Stimulated activated memory B cell treated with anti-CD40 and anti-IgM and Interleukin-4, amounts not matched to agents 10 μg/mL and 1 μg/mL and 100 μg/mL, for 72 hours (primary cell): ENCODE data around the gene GRIK2.

Experiments used
- ATAC-seq: fragments of 150-1000 bp; cut with Tn5 transposase; 2 replicates; pipeline ENCODE4 v1.10.0; 2021
- H3K27ac Mint-ChIP-seq: one replicate; pipeline ENCODE4 v1.8.0; 2022; ENCODE audit warnings: mild to moderate bottlenecking, mixed read lengths
- H3K27me3 Mint-ChIP-seq: one replicate; pipeline ENCODE4 v1.8.0; 2022; ENCODE audit warnings: mixed read lengths
- H3K36me3 Mint-ChIP-seq: one replicate; pipeline ENCODE4 v1.8.0; 2022; ENCODE audit warnings: mixed read lengths
- H3K4me1 Mint-ChIP-seq: one replicate; pipeline ENCODE4 v1.8.0; 2022; ENCODE audit warnings: mixed read lengths
- H3K4me3 Mint-ChIP-seq: one replicate; pipeline ENCODE4 v1.8.0; 2022; ENCODE audit warnings: mild to moderate bottlenecking, moderate library complexity, mixed read lengths
- H3K9me3 Mint-ChIP-seq: one replicate; pipeline ENCODE4 v1.8.0; 2022; ENCODE audit warnings: mixed read lengths

Gene GRIK2

GRCh38 chr6:101755931-101756330 is 362.4 kb downstream of the GRIK2 start:
- H3K27me3 Mint-ChIP-seq = no peaks in the 10 kb centered on the region
- H3K36me3 Mint-ChIP-seq = no peaks in the 10 kb centered on the region
- no peaks in the 10 kb centered on the region for H3K4me1 Mint-ChIP-seq
- no peak overlapping the region for H3K4me3 Mint-ChIP-seq
- no peak overlapping the region for H3K27ac Mint-ChIP-seq
- H3K9me3 Mint-ChIP-seq = peaks cover 4% of the 10 kb centered on the region
- ATAC-seq = no peak

GRCh38 chr6:101758368-101758767 is 364.9 kb downstream of the GRIK2 start:
- Mint-ChIP-seq H3K4me3 (no peak overlapping the region), H3K9me3 (peaks cover 7% of the 10 kb centered on the region), H3K27me3 (no peaks in the 10 kb centered on the region), H3K4me1 (no peaks in the 10 kb centered on the region), H3K36me3 (no peaks in the 10 kb centered on the region), H3K27ac (no peak overlapping the region)
- no peak for ATAC-seq

- Mint-ChIP-seq H3K27me3 (no peaks in the 10 kb centered on the region), H3K27ac (no peak overlapping the region), H3K9me3 (peaks cover 3% of the 10 kb centered on the region), H3K4me1 (no peaks in the 10 kb centered on the region), H3K4me3 (no peak overlapping the region), H3K36me3 (no peaks in the 10 kb centered on the region)
- no peak for ATAC-seq
Measured at GRCh38 chr6:101760843-101761621, 367.5 kb downstream of the GRIK2 start.

- no peak for ATAC-seq
- peaks cover 3% of the 10 kb centered on the region for H3K9me3 Mint-ChIP-seq
- H3K27me3 Mint-ChIP-seq = no peaks in the 10 kb centered on the region
- H3K4me3 Mint-ChIP-seq = no peak overlapping the region
- H3K36me3 Mint-ChIP-seq = no peaks in the 10 kb centered on the region
- H3K27ac Mint-ChIP-seq = no peak overlapping the region
- H3K4me1 Mint-ChIP-seq = no peaks in the 10 kb centered on the region
Measured at GRCh38 chr6:101762851-101763250, 369.3 kb downstream of the GRIK2 start.

GRCh38 chr6:101765281-101765680 is 371.8 kb downstream of the GRIK2 start:
- Mint-ChIP-seq H3K27ac (no peak overlapping the region), H3K36me3 (no peaks in the 10 kb centered on the region), H3K27me3 (no peaks in the 10 kb centered on the region), H3K4me1 (no peaks in the 10 kb centered on the region), H3K9me3 (peaks cover 3% of the 10 kb centered on the region), H3K4me3 (no peak overlapping the region)
- no peak for ATAC-seq

GRCh38 chr6:101770116-101770515 is 376.6 kb downstream of the GRIK2 start:
- no peak for ATAC-seq
- Mint-ChIP-seq H3K36me3 (no peaks in the 10 kb centered on the region), H3K4me3 (no peak overlapping the region), H3K27ac (no peak overlapping the region), H3K9me3 (no peaks in the 10 kb centered on the region), H3K4me1 (no peaks in the 10 kb centered on the region), H3K27me3 (no peaks in the 10 kb centered on the region)

GRCh38 chr6:101776919-101777350 is 383.4 kb downstream of the GRIK2 start:
- Mint-ChIP-seq H3K9me3 (no peaks in the 10 kb centered on the region), H3K27ac (no peak overlapping the region), H3K27me3 (no peaks in the 10 kb centered on the region), H3K36me3 (no peaks in the 10 kb centered on the region), H3K4me1 (no peaks in the 10 kb centered on the region), H3K4me3 (no peak overlapping the region)
- ATAC-seq = peak; percentile 39

- Mint-ChIP-seq H3K4me1 (no peaks in the 10 kb centered on the region), H3K4me3 (no peak overlapping the region), H3K27ac (no peak overlapping the region)
Measured at GRCh38 chr6:101777646-101778045, 384.1 kb downstream of the GRIK2 start.

GRCh38 chr6:101779051-101779844 is 385.7 kb downstream of the GRIK2 start:
- Mint-ChIP-seq H3K36me3 (no peaks in the 10 kb centered on the region), H3K4me1 (no peaks in the 10 kb centered on the region), H3K9me3 (peaks cover 6% of the 10 kb centered on the region), H3K27ac (no peak overlapping the region), H3K27me3 (no peaks in the 10 kb centered on the region), H3K4me3 (no peak overlapping the region)
- no peak for ATAC-seq

More at GRCh38 chr6:101777646-101778045, 384.1 kb downstream of the GRIK2 start:
- Mint-ChIP-seq H3K9me3 (peaks cover 3% of the 10 kb centered on the region), H3K27me3 (no peaks in the 10 kb centered on the region), H3K36me3 (no peaks in the 10 kb centered on the region)
- no peak for ATAC-seq

GRCh38 chr6:101783287-101783686 is 389.8 kb downstream of the GRIK2 start:
- no peaks in the 10 kb centered on the region for H3K36me3 Mint-ChIP-seq
- ATAC-seq = no peak
- H3K4me3 Mint-ChIP-seq = no peak overlapping the region
- no peaks in the 10 kb centered on the region for H3K27me3 Mint-ChIP-seq
- H3K9me3 Mint-ChIP-seq = peaks cover 9% of the 10 kb centered on the region
- H3K4me1 Mint-ChIP-seq = no peaks in the 10 kb centered on the region
- no peak overlapping the region for H3K27ac Mint-ChIP-seq

- no peaks in the 10 kb centered on the region for H3K27me3 Mint-ChIP-seq
- H3K4me1 Mint-ChIP-seq = no peaks in the 10 kb centered on the region
- H3K4me3 Mint-ChIP-seq = no peak overlapping the region
- peaks cover 9% of the 10 kb centered on the region for H3K9me3 Mint-ChIP-seq
- no peak overlapping the region for H3K27ac Mint-ChIP-seq
- no peaks in the 10 kb centered on the region for H3K36me3 Mint-ChIP-seq
- ATAC-seq = no peak
Measured at GRCh38 chr6:101784094-101784493, 390.6 kb downstream of the GRIK2 start.

- no peaks in the 10 kb centered on the region for H3K36me3 Mint-ChIP-seq
- H3K27me3 Mint-ChIP-seq = no peaks in the 10 kb centered on the region
- no peaks in the 10 kb centered on the region for H3K4me1 Mint-ChIP-seq
- no peak for ATAC-seq
- H3K27ac Mint-ChIP-seq = no peak overlapping the region
- no peaks in the 10 kb centered on the region for H3K9me3 Mint-ChIP-seq
- no peak overlapping the region for H3K4me3 Mint-ChIP-seq
Measured at GRCh38 chr6:101799531-101799930, 406.0 kb downstream of the GRIK2 start.

- Mint-ChIP-seq H3K9me3 (no peaks in the 10 kb centered on the region), H3K4me1 (no peaks in the 10 kb centered on the region), H3K27ac (no peak overlapping the region), H3K27me3 (no peaks in the 10 kb centered on the region), H3K36me3 (no peaks in the 10 kb centered on the region), H3K4me3 (no peak overlapping the region)
- no peak for ATAC-seq
Measured at GRCh38 chr6:101800598-101800997, 407.1 kb downstream of the GRIK2 start.

- Mint-ChIP-seq H3K9me3 (no peaks in the 10 kb centered on the region), H3K4me3 (no peak overlapping the region), H3K36me3 (no peaks in the 10 kb centered on the region), H3K4me1 (no peaks in the 10 kb centered on the region), H3K27me3 (no peaks in the 10 kb centered on the region), H3K27ac (no peak overlapping the region)
- ATAC-seq = no peak
Measured at GRCh38 chr6:101803136-101803535, 409.6 kb downstream of the GRIK2 start.

GRCh38 chr6:101806241-101806640 is 412.7 kb downstream of the GRIK2 start:
- no peaks in the 10 kb centered on the region for H3K27me3 Mint-ChIP-seq
- no peaks in the 10 kb centered on the region for H3K4me1 Mint-ChIP-seq
- H3K9me3 Mint-ChIP-seq = no peaks in the 10 kb centered on the region
- no peak for ATAC-seq
- no peaks in the 10 kb centered on the region for H3K36me3 Mint-ChIP-seq
- H3K4me3 Mint-ChIP-seq = no peak overlapping the region
- no peak overlapping the region for H3K27ac Mint-ChIP-seq

GRCh38 chr6:101811108-101811507 is 417.6 kb downstream of the GRIK2 start:
- no peaks in the 10 kb centered on the region for H3K9me3 Mint-ChIP-seq
- H3K27ac Mint-ChIP-seq = no peak overlapping the region
- no peak overlapping the region for H3K4me3 Mint-ChIP-seq
- H3K27me3 Mint-ChIP-seq = no peaks in the 10 kb centered on the region
- no peaks in the 10 kb centered on the region for H3K4me1 Mint-ChIP-seq
- ATAC-seq = no peak
- H3K36me3 Mint-ChIP-seq = no peaks in the 10 kb centered on the region
